GM11168 (cell line): ENCODE data around the gene OPRL1.

Experiments used
- in situ Hi-C: fragments of 300-500 bp; cut with MboI; formaldehyde crosslinking; loops from one replicate; pipeline ENCODE4 v1.12.0; 2022; ENCODE audit warnings: low sequenced_read_pairs; ENCODE audit not compliant: unreplicated experiment

Gene OPRL1

DNA sequence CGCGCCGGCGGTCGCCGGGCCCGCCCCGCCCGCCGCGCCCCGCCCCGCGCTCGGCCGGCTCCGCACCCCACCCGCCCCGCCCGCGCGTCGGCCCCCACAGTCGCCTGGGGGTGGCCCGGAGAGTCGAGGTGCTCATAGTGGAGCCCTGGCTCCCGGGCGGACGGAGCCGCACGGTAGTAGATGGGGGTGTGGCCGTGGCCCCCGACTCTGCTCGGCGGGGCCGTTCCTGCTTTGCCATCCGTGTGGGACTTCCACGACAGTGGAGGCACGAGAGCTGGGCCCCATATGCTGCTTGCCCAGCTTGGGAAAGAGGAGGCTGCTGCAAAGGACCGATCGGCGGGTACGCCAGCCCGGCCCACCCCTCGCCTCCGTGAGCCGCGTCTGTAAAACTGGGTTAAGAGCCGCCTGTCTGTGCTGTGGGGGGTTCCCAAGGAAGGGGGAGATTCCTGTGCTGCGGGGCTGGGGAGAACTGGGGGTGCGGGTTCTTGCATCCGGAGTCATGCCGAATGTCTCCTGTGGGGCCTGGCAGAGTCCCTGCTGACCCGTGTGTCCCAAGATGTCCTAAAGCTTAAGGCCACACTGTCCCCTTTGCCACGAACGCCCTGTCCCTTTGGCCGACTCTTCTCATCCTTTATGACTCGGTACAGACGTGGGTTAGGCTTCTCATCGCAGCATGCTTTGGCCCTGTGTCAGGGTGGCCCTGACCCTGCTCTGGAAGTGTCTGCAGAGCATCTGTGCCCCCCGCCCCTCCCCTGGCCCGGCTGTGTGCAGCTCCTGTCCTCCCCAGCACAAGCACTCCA is at the start of gene OPRL1:
Gene OPRL1, plus strand, starts transcription at position 70 of the 800 bp plus-strand sequence. CDS start 12,639 bp downstream, outside the sequence.
- in situ Hi-C loops, result no loop called here

GRCh38 chr20:64030371-64031134 is 49.3 kb upstream of the OPRL1 start:
- in situ Hi-C loops, result no loop called here

DNA sequence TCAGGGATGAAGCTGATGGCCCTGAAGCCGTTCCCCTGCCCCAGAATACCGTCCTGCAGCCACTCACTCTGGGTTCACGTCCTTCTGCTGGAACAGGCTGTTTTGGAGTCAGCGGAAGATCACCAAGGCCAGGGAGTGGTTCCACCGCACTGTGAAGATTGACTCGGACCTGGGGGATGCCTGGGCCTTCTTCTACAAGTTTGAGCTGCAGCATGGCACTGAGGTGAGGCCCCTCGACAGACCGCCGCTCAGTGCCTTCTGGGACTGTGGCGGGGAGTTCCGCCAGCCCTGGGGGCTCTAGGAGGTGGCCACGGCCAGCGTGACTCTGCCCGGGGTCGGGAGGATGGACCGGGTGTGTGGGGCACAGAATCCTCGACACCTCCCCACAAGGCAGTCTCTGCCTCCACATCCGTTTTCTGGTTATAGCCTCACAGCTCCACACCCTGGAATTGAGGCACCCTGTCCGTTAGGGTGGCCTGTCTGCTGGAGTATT is 48.0 kb upstream of the OPRL1 start:
- in situ Hi-C loops, result no loop called here

GRCh38 chr20:64032706-64033624 is 46.9 kb upstream of the OPRL1 start:
- in situ Hi-C loops, result no loop called here

DNA sequence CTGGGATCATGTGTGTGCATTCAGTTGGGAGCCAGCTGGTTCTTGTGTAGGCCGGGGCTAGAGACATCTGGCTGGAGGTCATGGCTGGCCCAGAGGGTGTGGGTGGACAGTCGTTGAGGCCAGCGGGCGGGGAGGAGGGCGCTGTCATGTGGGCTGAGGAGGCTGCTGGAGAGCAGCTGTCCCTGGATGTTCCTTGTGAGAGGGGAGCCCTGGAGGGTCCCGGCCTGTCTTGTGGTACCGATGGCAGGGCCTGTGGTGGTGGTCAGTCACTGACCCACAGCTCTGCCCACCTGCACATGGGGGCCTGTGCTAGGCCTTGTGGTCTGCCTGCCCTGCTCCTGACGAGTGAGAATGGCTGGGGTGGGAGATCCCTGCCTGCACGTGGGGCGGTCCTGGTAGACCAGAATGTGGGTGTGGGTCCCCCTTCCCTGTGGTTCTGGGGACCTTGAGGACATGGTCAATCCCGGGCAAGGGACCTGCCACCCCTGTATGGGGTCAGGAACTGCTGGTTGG is 45.8 kb upstream of the OPRL1 start:
- in situ Hi-C loops, result no loop called here

DNA sequence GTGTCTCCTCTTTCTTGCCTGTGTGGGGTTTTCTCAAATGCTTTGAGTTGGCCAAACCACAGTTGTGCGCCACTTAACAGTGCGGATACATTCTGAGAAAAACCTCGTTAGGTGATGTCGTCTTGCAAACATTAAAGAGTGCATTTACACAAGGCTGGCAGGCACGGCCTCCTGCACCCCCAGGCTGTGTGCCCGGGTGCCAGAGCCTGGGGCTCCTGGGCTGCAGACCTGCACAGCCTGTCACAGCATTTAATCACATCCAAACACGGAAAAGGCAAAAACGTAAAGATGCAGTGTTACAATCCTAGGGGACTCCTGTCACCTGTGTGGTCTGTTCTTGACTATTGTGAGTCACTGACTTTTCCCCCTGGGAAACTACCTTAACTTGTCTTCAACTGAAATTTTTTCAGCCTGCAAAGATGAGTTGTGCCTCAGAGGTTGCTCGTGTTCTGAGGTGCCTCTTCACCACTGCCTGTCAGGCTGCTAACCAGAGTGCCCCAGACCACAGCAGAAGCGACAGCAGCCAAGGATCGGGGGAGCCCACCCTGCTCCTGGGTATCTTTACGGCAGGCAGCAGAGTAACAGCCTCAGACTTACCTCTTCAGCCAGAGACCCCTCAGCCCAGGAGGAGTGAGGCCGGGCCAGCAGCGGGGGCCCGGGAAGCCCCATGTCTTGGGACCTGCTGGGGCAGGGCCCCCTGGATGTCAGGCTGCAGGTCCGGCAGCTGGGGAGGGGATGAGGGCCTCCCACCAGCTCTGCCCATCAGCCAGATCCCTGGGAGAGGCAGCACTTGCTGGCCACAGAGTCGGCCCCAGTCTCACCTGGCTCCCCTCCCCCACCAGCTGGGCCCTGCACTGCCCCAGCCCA is 44.6 kb upstream of the OPRL1 start:
- in situ Hi-C loops, result no loop called here

DNA sequence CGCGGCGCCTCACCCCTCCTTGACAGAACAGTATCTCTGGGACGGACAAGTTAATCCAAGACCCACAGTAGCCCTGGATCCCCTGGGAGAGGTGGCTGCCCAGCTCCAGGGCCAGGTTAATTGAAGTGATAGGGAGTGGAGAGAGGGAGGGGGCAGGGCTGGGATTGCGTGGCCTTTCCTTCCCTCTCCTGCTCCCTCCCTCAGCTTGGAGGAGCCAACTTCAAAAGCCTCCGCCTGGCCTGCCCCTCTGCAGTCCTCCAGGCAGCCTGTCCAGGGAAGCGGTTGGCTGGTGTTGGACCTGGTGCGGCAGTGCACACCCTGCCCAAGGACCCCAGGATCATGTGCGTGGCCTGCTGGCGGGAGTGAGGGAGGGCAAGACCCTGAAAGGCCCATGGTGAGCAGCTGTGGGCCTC is 43.9 kb upstream of the OPRL1 start, which contains the start of gene C20orf204:
Gene C20orf204, plus strand, starts transcription at position 250 of the 413 bp plus-strand sequence. Its CDS starts 142 bp downstream, at position 392.
- in situ Hi-C loops, result no loop called here

- in situ Hi-C loops, result no loop called here
These were observed 43.3 kb upstream of the OPRL1 start for GRCh38 chr20:64036346-64037198.

GRCh38 chr20:64037199-64037497 is 42.7 kb upstream of the OPRL1 start:
- in situ Hi-C loops, result no loop called here

DNA sequence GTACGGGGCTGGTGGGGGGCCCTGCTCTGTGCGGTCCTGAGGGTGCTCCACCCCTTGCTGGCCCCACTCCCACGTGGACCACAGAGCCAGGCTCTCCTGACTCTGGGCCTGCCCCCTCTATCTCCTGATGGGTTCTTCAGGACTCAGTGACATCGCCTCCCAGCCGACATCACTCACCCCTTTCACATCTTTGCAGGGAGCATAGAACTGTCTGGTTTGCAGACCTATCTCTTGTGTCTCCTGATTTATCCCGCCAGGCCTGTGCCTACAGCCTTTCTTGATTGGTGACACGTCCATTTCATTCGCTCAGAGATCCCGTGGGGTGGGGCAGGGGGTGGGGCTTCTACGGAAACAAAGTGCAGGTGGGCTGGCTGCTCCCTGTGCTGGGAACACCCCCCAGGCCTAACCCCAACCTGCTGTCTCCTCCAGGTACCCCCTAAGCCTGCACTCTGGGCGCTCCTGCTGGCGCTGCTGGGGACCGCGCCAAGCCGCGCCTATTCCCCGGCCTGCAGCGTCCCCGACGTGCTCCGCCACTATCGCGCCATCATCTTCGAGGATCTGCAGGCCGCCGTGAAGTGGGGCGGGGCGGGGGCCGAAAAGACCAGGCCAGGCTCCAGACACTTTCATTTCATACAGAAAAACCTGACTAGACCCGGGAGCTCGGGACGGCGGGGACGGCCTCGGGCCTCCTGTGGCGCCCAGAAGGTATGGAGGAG is 42.2 kb upstream of the OPRL1 start:
- in situ Hi-C loops, result no loop called here

DNA sequence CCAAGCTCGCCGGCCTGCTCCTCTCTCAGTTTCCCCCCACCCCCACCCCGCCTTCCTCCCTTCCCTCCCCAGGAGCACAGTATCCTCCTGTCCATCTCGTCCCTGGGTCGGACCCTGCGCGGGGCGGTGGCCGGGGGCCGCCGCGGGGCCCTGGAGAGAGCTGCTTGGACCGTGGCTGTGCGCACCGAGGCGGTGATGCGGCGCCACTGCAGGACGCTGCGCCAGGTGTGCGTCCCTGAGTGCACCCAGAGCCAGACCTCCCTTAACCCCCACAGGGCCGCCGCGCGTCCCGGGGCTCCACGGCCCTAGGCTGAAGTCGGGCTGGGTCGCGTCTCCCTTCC is 41.7 kb upstream of the OPRL1 start:
- in situ Hi-C loops, result no loop called here

DNA sequence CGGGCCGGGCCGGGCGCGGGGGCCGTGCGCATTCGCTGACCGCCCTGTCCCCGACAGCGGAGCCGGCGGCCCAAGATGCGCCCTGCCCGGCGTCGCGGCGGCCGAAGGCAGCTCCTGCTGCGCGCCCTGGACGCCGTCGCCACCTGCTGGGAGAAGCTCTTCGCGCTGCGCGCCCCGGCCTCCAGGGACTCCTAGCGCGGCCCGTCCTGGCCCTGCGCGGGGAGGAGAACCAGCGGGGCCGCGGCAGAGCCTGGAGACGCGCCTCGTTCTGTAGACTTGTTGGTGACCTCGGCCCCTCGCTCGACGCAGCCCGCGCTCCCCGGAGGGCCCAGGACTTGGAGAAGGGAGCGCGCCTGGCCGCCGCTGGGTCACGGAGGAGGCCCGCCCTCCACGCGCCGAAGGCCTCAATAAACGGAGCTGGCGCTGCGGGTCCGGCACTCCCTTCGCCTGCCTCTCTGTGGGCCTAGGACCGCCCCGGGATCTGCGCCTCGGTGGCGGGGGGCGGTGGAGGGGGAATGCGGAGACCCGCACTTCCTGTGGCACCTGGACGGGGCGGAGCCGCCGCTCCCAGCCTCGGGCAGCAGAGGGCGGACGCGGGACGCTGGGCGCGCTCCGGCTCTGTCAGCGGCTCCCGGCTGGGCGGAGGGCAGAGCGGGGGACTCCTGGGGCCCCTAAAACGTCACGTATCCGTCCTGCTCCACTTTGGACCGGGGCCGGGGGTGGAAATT is 41.2 kb upstream of the OPRL1 start:
- in situ Hi-C loops, result no loop called here

GRCh38 chr20:64039293-64040160 is 40.4 kb upstream of the OPRL1 start:
- in situ Hi-C loops, result no loop called here

DNA sequence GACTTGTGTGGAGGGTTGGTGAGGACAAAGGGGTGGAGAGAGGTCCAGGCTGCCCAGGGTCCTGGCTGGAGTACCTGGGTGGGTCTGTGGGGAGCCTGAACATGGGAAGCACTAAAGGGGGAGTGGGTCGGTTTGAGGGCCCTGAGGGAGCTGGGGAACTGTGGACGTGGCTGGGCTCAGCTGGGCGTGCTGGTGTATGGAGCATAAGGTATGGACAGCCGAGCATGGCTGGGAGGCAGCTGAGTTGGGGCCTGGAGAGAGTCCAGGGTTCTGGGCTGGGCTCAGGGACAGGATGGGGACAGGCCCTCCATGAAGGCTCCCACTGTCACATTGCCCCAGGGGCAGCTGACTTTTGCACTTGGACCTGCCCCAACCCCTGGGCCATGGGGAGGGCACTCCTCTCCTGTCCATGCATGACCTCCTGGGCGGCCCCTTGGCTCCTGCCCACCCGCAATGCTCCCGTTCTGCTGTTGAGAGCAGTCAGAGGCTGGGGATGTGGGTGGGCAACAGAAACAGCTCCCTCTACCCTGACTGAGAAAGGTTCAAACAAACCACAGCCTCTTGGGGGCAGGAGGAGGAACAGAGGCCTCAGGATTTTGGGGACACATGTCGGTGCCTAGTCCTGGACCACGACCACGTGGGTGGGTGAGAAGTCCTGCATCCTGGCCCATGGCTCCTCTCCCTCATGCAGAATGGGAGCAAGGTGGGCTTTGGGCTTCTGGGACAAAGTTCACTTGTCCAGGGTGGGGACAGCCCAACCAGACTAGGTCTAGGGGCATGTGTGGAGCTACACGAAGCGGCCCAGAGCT is 39.4 kb upstream of the OPRL1 start:
- in situ Hi-C loops, result no loop called here

- in situ Hi-C loops, result no loop called here
These were observed 38.7 kb upstream of the OPRL1 start for GRCh38 chr20:64041040-64041780.
